ENCODE data around the gene FRMPD1. TPM values are rescaled to one million over a fixed set of nuclear protein-coding genes. Genes with fewer than 3 reads are reported as not detected.

The FRMPD1 gene
- total and polyA plus RNA-seq, 2 donors (not counting 1 experiment from before 2014, with no cell fraction given), result not detected

DNA sequence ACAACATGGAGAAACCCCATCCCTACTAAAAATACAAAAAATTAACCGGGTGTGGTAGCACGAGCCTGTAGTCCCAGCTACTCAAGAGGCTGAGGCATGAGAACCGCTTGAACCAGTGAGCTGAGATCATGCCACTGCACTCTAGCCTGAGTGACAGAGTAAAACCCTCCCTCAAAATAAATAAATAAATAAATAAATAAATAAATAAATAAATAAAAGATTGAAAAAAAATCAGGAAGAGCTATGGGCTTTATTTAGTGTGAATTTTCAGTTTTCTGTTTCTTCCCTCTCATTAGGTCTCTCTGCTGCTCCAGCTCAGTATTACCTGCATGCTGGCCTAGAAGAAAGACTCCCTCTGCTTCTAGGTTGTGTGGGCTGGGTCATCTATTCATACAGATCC, 55.0 kb downstream of the FRMPD1 start:
- no peak for DNase-seq (ENCODE audit: low read depth in 2 of 2)
- Histone ChIP-seq H3K27ac (ENCODE audit: insufficient read depth, low read length) (no peak overlapping the region), H3K36me3 (ENCODE audit: control insufficient read depth, insufficient read depth, low read length) (no peaks in the 10 kb centered on the region), H3K79me2 (ENCODE audit: control insufficient read depth, insufficient read depth, low read length) (no peaks in the 10 kb centered on the region), H3K4me1 (ENCODE audit: control insufficient read depth, extremely low read depth, insufficient read depth, low read length) (no peaks in the 10 kb centered on the region), H3K4me2 (ENCODE audit: extremely low read depth, insufficient read depth, low read length) (no peak overlapping the region), H3K9ac (ENCODE audit: insufficient read depth, low read length) (no peak overlapping the region), H2AFZ (ENCODE audit: low read length) (no peak overlapping the region), H3K9me3 (ENCODE audit: control insufficient read depth, insufficient read depth, low read depth, low read length) (no peaks in the 10 kb centered on the region), H4K20me1 (ENCODE audit: control insufficient read depth, extremely low read depth, insufficient read depth, low read length) (no peaks in the 10 kb centered on the region), H3K4me3 (replicated peaks in 1 of 4; ENCODE audit: control extremely low read depth in 1 of 4, insufficient read depth in 1 of 4, low read depth in 3 of 4, low read length in 4 of 4) (no peak overlapping the region), H3K27me3 (ENCODE audit: control insufficient read depth, insufficient read depth, low read length) (peaks cover 12% of the 10 kb centered on the region)
- TF ChIP-seq, protein P1, sequence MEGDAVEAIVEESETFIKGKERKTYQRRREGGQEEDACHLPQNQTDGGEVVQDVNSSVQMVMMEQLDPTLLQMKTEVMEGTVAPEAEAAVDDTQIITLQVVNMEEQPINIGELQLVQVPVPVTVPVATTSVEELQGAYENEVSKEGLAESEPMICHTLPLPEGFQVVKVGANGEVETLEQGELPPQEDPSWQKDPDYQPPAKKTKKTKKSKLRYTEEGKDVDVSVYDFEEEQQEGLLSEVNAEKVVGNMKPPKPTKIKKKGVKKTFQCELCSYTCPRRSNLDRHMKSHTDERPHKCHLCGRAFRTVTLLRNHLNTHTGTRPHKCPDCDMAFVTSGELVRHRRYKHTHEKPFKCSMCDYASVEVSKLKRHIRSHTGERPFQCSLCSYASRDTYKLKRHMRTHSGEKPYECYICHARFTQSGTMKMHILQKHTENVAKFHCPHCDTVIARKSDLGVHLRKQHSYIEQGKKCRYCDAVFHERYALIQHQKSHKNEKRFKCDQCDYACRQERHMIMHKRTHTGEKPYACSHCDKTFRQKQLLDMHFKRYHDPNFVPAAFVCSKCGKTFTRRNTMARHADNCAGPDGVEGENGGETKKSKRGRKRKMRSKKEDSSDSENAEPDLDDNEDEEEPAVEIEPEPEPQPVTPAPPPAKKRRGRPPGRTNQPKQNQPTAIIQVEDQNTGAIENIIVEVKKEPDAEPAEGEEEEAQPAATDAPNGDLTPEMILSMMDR (conservative IDR thresholded peaks at IDR 0.05 in 1 of 2, IDR thresholded peaks at IDR 0.05 in 1 of 2; ENCODE audit: low read depth in 1 of 2, low read length in 2 of 2), result no peak
- no peak for TF ChIP-seq EZH2 (IDR thresholded peaks at IDR 0.05; ENCODE audit: low read length, missing control alignments)

DNA sequence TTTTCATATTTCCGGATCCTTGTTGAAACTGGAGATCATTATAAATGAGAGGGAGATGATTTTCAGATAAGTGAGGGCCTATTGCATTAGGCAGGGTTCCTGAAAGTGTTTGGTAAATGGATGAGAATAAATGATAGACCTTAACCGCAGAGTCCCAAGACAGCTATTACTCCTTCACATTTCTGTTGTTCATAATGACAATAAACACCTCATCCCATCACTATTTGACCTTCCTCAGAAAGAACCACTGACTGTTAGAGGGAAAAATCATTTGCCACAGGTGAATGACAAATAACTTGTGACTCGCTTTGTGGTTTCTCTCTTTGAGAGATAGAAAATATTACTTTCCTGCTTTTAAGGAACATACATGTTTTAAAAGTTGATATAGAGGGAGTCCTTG, 55.5 kb downstream of the FRMPD1 start:
- Histone ChIP-seq H3K9me3 (ENCODE audit: control insufficient read depth, insufficient read depth, low read depth, low read length) (no peaks in the 10 kb centered on the region), H3K79me2 (ENCODE audit: control insufficient read depth, insufficient read depth, low read length) (no peaks in the 10 kb centered on the region), H3K27me3 (ENCODE audit: control insufficient read depth, insufficient read depth, low read length) (peaks cover 12% of the 10 kb centered on the region), H4K20me1 (ENCODE audit: control insufficient read depth, extremely low read depth, insufficient read depth, low read length) (no peaks in the 10 kb centered on the region), H2AFZ (ENCODE audit: low read length) (no peak overlapping the region), H3K4me3 (replicated peaks in 1 of 4; ENCODE audit: control extremely low read depth in 1 of 4, insufficient read depth in 1 of 4, low read depth in 3 of 4, low read length in 4 of 4) (no peak overlapping the region), H3K36me3 (ENCODE audit: control insufficient read depth, insufficient read depth, low read length) (no peaks in the 10 kb centered on the region), H3K4me2 (ENCODE audit: extremely low read depth, insufficient read depth, low read length) (no peak overlapping the region), H3K27ac (ENCODE audit: insufficient read depth, low read length) (no peak overlapping the region), H3K9ac (ENCODE audit: insufficient read depth, low read length) (no peak overlapping the region), H3K4me1 (ENCODE audit: control insufficient read depth, extremely low read depth, insufficient read depth, low read length) (no peaks in the 10 kb centered on the region)
- no peak for TF ChIP-seq EZH2 (IDR thresholded peaks at IDR 0.05; ENCODE audit: low read length, missing control alignments)
- TF ChIP-seq, protein P1 (conservative IDR thresholded peaks at IDR 0.05 in 1 of 2, IDR thresholded peaks at IDR 0.05 in 1 of 2; ENCODE audit: low read depth in 1 of 2, low read length in 2 of 2), result no peak
- peak; percentile 2 to 55 for DNase-seq (ENCODE audit: low read depth in 2 of 2)

DNA sequence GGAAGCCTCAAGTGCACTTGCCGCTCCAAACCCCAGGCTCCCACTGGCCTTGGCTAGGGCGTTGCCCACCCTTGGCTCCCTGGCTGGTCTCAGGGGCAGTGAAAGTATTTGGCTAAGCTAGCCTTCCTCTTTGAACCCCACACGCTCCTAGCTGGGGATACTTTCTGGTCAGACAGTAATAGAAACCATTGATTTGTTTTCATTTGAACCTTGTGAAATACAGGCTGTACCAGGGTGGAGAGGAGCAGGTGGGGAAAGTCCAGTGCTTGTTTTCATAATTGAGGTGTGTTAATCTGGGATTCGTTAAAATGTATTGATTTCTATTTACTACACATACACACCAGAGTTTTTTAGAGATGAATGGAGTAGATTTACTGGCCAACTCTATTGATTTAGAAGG, 57.0 kb downstream of the FRMPD1 start:
- H2AFZ ChIP-seq (ENCODE audit: low read length), result no peak overlapping the region
- H3K36me3 ChIP-seq (ENCODE audit: control insufficient read depth, insufficient read depth, low read length), result no peaks in the 10 kb centered on the region
- H3K9ac ChIP-seq (ENCODE audit: insufficient read depth, low read length), result no peak overlapping the region

More for the DNA sequence above, 57.0 kb downstream of the FRMPD1 start:
- DNase-seq (ENCODE audit: low read depth in 2 of 2), result no peak
- Histone ChIP-seq H4K20me1 (ENCODE audit: control insufficient read depth, extremely low read depth, insufficient read depth, low read length) (no peaks in the 10 kb centered on the region), H3K27me3 (ENCODE audit: control insufficient read depth, insufficient read depth, low read length) (peaks cover 12% of the 10 kb centered on the region), H3K27ac (ENCODE audit: insufficient read depth, low read length) (no peak overlapping the region), H3K79me2 (ENCODE audit: control insufficient read depth, insufficient read depth, low read length) (no peaks in the 10 kb centered on the region), H3K4me2 (ENCODE audit: extremely low read depth, insufficient read depth, low read length) (no peak overlapping the region), H3K9me3 (ENCODE audit: control insufficient read depth, insufficient read depth, low read depth, low read length) (no peaks in the 10 kb centered on the region), H3K4me3 (replicated peaks in 1 of 4; ENCODE audit: control extremely low read depth in 1 of 4, insufficient read depth in 1 of 4, low read depth in 3 of 4, low read length in 4 of 4) (no peak overlapping the region), H3K4me1 (ENCODE audit: control insufficient read depth, extremely low read depth, insufficient read depth, low read length) (no peaks in the 10 kb centered on the region)
- TF ChIP-seq EZH2 (IDR thresholded peaks at IDR 0.05; ENCODE audit: low read length, missing control alignments), result no peak
- TF ChIP-seq, protein P1 (conservative IDR thresholded peaks at IDR 0.05 in 1 of 2, IDR thresholded peaks at IDR 0.05 in 1 of 2; ENCODE audit: low read depth in 1 of 2, low read length in 2 of 2), result no peak

All from fibroblast of lung (primary cell).